ENCODE results near the gene EMB. TPM values are rescaled to one million over a fixed set of nuclear protein-coding genes. Genes with fewer than 3 reads are reported as not detected.
"Not testable (repeated sequence)": the region's sequence is repeated elsewhere in the genome, so short reads cannot be mapped to it uniquely, and the experiment has no call there.

The EMB gene
- polyA plus RNA-seq, 3 donors from 2014 or later: 163 to 166 (median 164) TPM

- Mint-ChIP-seq H3K4me3 (peak overlapping the region; percentile 8 to 47 (median 36)), H3K27me3 (ENCODE audit: low read depth in 3 of 3) (peaks cover 3 to 16% (median 7%) of the 10 kb centered on the region in 3 donors), H3K4me1 (peaks cover 67 to 89% of the 10 kb centered on the region in 2 donors), H3K27ac (peak overlapping the region; percentile 58 to 98 (median 76))
- H3K9me3 Mint-ChIP-seq, DNase-seq, H3K36me3 Mint-ChIP-seq: not testable (repeated sequence)
Observed at GRCh38 chr5:50442559-50443539, 1.8 kb upstream of the EMB start.

GRCh38 chr5:50441493-50441955, 436 bp upstream of the EMB start:
- peaks cover 3 to 16% (median 7%) of the 10 kb centered on the region in 3 donors for H3K27me3 Mint-ChIP-seq (ENCODE audit: low read depth in 3 of 3)
- peaks cover 76 to 89% of the 10 kb centered on the region in 2 donors for H3K4me1 Mint-ChIP-seq
- no peaks in the 10 kb centered on the region for H3K9me3 Mint-ChIP-seq
- peak overlapping the region; percentile 93 to 94 (median 93) for H3K4me3 Mint-ChIP-seq
- H3K36me3 Mint-ChIP-seq: no peaks in the 10 kb centered on the region
- H3K27ac Mint-ChIP-seq: peak overlapping the region; percentile 89 to 98 (median 94)
- DNase-seq: no peak

DNA sequence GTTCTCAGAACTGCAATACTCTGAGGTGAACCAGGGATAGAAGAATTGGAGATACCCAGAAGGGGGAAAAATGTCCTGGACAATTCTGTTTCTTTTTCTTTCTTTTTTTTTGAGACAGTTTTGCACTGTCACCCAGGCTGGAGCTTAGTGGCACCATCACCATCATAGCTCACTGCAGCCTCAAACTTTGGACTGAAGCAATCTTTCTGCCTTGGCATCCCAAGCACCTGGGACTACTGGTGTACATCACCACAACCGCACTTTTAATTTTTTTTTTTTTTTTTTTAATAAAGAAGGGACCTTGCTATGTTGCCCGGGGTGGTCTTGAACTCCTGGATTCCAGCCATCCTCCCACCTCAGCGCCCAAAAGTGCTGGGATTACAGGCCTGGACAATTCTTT, 1.9 kb downstream of the EMB start:
- peak overlapping the region in 5 of 6 donors; percentile 89 to 95 (median 93) for H3K27ac Mint-ChIP-seq
- H3K36me3 Mint-ChIP-seq: no peaks in the 10 kb centered on the region
- H3K27me3 Mint-ChIP-seq (ENCODE audit: low read depth in 3 of 3): peaks cover 3 to 14% (median 7%) of the 10 kb centered on the region in 3 donors
- peaks cover 78 to 89% of the 10 kb centered on the region in 2 donors for H3K4me1 Mint-ChIP-seq
- H3K9me3 Mint-ChIP-seq: no peaks in the 10 kb centered on the region
- DNase-seq: no peak
- peak overlapping the region; percentile 93 to 94 (median 93) for H3K4me3 Mint-ChIP-seq

DNA sequence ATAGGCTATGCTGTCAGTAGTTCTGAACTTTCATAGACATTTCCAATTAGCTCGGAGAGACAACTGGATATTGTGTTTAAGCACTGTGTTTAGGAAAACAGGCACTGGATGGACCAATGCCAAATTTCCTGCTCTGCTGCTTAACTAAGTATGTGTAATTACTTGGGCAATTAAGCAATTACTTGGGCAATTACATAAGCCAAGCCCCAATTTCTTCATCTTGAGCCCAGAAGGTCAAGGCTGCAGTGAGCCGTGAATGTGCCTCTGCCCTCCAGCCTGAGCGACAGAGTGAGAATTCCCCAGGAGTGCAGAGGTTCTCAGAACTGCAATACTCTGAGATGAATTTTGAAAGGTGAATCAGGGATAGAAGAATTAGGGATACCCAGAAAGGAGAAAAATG, 3.0 kb downstream of the EMB start:
- H3K36me3 Mint-ChIP-seq, DNase-seq, H3K9me3 Mint-ChIP-seq: not testable (repeated sequence)
- Mint-ChIP-seq H3K27ac (peak overlapping the region in 2 of 6 donors; percentile 24 to 61), H3K4me1 (peaks cover 88 to 92% of the 10 kb centered on the region in 2 donors), H3K27me3 (ENCODE audit: low read depth in 3 of 3) (peaks cover 3 to 14% (median 7%) of the 10 kb centered on the region in 3 donors), H3K4me3 (peak overlapping the region; percentile 17 to 94 (median 68))

- DNase-seq: no peak
- Mint-ChIP-seq H3K4me1 (peaks cover 90 to 96% of the 10 kb centered on the region in 2 donors), H3K27ac (peak overlapping the region; percentile 13 to 83 (median 62)), H3K9me3 (no peaks in the 10 kb centered on the region), H3K4me3 (peak overlapping the region; percentile 2 to 73 (median 45)), H3K27me3 (ENCODE audit: low read depth in 3 of 3) (peaks cover 0 to 5% (median 0%) of the 10 kb centered on the region in 3 donors), H3K36me3 (no peaks in the 10 kb centered on the region)
Observed at GRCh38 chr5:50435168-50435567, 5.9 kb downstream of the EMB start.

- peaks cover 6 to 14% (median 10%) of the 10 kb centered on the region in 3 donors for H3K36me3 Mint-ChIP-seq
- H3K4me3 Mint-ChIP-seq; DNase-seq; H3K9me3 Mint-ChIP-seq; H3K27me3 Mint-ChIP-seq (ENCODE audit: low read depth in 3 of 3): not testable (repeated sequence)
- H3K27ac Mint-ChIP-seq: peak overlapping the region; percentile 57 to 91 (median 76)
- peaks cover 78 to 94% of the 10 kb centered on the region in 2 donors for H3K4me1 Mint-ChIP-seq
Observed at GRCh38 chr5:50431133-50431904, 9.8 kb downstream of the EMB start.

DNA sequence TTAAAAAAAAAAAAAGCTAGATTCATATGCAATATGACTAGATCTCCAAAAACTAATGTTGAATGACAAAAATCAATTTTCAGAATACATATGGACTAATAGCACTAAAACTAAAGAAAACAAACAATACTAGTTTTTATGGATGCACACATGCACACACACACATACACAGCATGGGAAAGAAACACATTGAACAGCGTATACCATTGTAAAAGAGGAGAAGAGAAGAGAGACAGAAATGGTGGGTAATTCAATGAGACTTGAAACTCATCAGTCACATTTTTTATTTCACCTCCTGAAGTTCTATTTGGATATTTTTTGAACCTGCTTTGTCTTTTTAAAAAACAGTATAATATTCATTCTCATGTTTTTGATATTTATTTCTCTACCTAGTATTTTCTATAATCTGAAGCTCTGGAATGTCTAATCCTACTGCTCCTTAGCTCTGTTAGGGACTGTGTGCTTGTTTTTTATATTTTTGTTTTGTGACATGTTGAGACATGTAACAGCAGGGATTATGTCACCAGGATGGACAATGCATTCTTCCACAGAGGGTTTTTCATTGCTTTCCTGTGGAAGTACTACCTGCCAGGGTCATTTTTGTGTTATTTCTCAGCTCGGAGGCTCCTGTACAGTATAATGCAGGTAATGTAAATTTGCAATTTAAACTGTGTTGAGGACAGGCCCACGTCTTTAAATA, 17.8 kb downstream of the EMB start:
- Mint-ChIP-seq H3K36me3 (peaks cover 23 to 31% (median 26%) of the 10 kb centered on the region in 3 donors), H3K27ac (peak overlapping the region in 5 of 6 donors; percentile 10 to 80 (median 68)), H3K4me1 (peaks cover 51 to 83% of the 10 kb centered on the region in 2 donors)
- not testable (repeated sequence) for H3K27me3 Mint-ChIP-seq (ENCODE audit: low read depth in 3 of 3); DNase-seq; H3K9me3 Mint-ChIP-seq; H3K4me3 Mint-ChIP-seq

DNA sequence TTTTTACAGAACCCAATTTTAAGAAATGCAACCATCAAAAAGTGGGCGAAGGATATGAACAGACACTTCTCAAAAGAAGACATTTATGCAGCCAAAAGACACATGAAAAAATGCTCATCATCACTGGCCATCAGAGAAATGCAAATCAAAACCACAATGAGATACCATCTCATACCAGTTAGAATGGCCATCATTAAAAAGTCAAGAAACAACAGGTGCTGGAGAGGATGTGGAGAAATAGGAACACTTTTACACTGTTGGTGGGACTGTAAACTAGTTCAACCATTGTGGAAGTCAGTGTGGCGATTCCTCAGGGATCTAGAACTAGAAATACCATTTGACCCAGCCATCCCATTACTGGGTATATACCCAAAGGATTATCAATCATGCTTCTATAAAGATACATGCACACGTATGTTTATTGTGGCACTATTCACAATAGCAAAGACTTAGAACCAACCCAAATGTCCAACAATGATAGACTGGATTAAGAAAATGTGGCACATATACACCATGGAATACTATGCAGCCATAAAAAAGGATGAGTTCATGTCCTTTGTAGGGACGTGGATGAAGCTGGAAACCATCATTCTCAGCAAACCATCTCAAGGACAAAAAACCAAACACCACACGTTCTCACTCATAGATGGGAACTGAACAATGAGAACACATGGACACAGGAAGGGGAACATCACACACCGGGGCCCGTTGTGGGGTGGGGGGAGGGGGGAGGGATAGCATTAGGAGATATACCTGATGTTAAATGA, 19.7 kb downstream of the EMB start:
- DNase-seq; H3K27me3 Mint-ChIP-seq (ENCODE audit: low read depth in 3 of 3); H3K4me3 Mint-ChIP-seq; H3K9me3 Mint-ChIP-seq: not testable (repeated sequence)
- peaks cover 54 to 82% of the 10 kb centered on the region in 2 donors for H3K4me1 Mint-ChIP-seq
- peak overlapping the region in 2 of 6 donors; percentile 56 to 62 for H3K27ac Mint-ChIP-seq
- peaks cover 17 to 18% (median 18%) of the 10 kb centered on the region in 3 donors for H3K36me3 Mint-ChIP-seq

GRCh38 chr5:50420343-50420935, 20.6 kb downstream of the EMB start:
- Mint-ChIP-seq H3K27me3 (ENCODE audit: low read depth in 3 of 3) (peaks cover 0 to 2% (median 0%) of the 10 kb centered on the region in 3 donors), H3K9me3 (no peaks in the 10 kb centered on the region), H3K27ac (peak overlapping the region in 1 of 6 donors; percentile 62), H3K36me3 (peaks cover 15 to 17% (median 15%) of the 10 kb centered on the region in 3 donors), H3K4me1 (peaks cover 61 to 88% of the 10 kb centered on the region in 2 donors), H3K4me3 (no peak overlapping the region)
- no peak for DNase-seq

GRCh38 chr5:50419656-50420055, 21.4 kb downstream of the EMB start:
- peaks cover 8 to 12% (median 10%) of the 10 kb centered on the region in 3 donors for H3K36me3 Mint-ChIP-seq
- not testable (repeated sequence) for H3K27me3 Mint-ChIP-seq (ENCODE audit: low read depth in 3 of 3); H3K9me3 Mint-ChIP-seq; H3K4me3 Mint-ChIP-seq; DNase-seq
- peak overlapping the region in 4 of 6 donors; percentile 18 to 78 (median 66) for H3K27ac Mint-ChIP-seq
- H3K4me1 Mint-ChIP-seq: peaks cover 62 to 88% of the 10 kb centered on the region in 2 donors

- H3K9me3 Mint-ChIP-seq; H3K27me3 Mint-ChIP-seq (ENCODE audit: low read depth in 3 of 3); DNase-seq: not testable (repeated sequence)
- H3K36me3 Mint-ChIP-seq: peaks cover 7 to 12% (median 8%) of the 10 kb centered on the region in 3 donors
- H3K27ac Mint-ChIP-seq: peak overlapping the region; percentile 56 to 77 (median 62)
- H3K4me3 Mint-ChIP-seq: peak overlapping the region in 1 of 5 donors; percentile 41
- H3K4me1 Mint-ChIP-seq: peaks cover 73 to 90% of the 10 kb centered on the region in 2 donors
Observed at GRCh38 chr5:50416637-50417036, 24.5 kb downstream of the EMB start.

DNA sequence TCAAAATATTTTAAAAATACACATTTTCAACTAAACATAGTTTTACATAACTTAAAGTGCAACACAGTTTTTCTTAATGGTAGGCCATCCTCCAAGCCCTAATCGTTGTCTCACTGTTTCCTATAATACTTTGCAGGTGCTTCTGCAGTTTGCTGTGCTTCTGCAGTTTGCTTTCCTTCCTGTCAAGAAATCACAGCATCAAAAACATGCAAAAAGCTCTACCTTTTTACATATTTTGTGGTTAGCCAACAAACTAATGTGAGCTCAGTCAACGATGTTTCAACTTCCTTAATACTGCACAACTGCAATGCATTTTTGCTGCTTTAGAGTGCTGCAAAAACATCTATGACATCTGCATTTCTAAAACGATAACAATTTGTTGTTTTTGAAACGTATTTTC, 25.2 kb downstream of the EMB start:
- peak; percentile 10 to 25 (median 13) for DNase-seq
- Mint-ChIP-seq H3K27ac (peak overlapping the region in 4 of 6 donors; percentile 50 to 63 (median 55)), H3K27me3 (ENCODE audit: low read depth in 3 of 3) (no peaks in the 10 kb centered on the region), H3K4me1 (peaks cover 76 to 93% of the 10 kb centered on the region in 2 donors), H3K36me3 (peaks cover 6 to 10% (median 7%) of the 10 kb centered on the region in 3 donors), H3K9me3 (no peaks in the 10 kb centered on the region), H3K4me3 (peak overlapping the region in 4 of 5 donors; percentile 7 to 52 (median 45))

Measured in immature natural killer cell (primary cell).